Epithelial cell of proximal tubule (primary cell): ENCODE data around the gene ARMC5. TPM values are rescaled to one million over a fixed set of nuclear protein-coding genes. Genes with fewer than 3 reads are reported as not detected.

Source experiments
- DNase-seq: peaks from one replicate; pipeline ENCODE4 v3.0.0-alpha.2; 2011; ENCODE audit warnings: low read depth
- H3K4me3 ChIP-seq: 2 replicates; pipeline ENCODE4 v1.5.1; 2011; ENCODE audit warnings: low read depth, mild to moderate bottlenecking, low read length
- CTCF ChIP-seq: conservative IDR thresholded peaks from 2 replicates; pipeline ENCODE4 v1.5.1; 2012; ENCODE audit warnings: low read depth, mild to moderate bottlenecking, low read length
- total RNA-seq: library from RNA; depleted of rRNA; stranded (reverse); fragments of >200 nt; gene quantifications from 2 replicates; pipeline ENCODE4 v1.2.3, GENCODE V29; 2015

The ARMC5 gene
- total RNA-seq, 1 donor from 2014 or later = 10.3 TPM

GRCh38 chr16:31464781-31465260 lies 5.5 kb downstream of the ARMC5 start:
- no peak for DNase-seq
- no peak overlapping the region for H3K4me3 ChIP-seq
- TF ChIP-seq CTCF = no peak

GRCh38 chr16:31465788-31466370 lies 6.6 kb downstream of the ARMC5 start:
- TF ChIP-seq CTCF = no peak
- no peak for DNase-seq
- no peak overlapping the region for H3K4me3 ChIP-seq

- no peak overlapping the region for H3K4me3 ChIP-seq
- no peak for TF ChIP-seq CTCF
- no peak for DNase-seq
Measured at GRCh38 chr16:31466381-31466841, 7.1 kb downstream of the ARMC5 start.

GRCh38 chr16:31467151-31467773 lies 8.0 kb downstream of the ARMC5 start:
- TF ChIP-seq CTCF = no peak
- no peak overlapping the region for H3K4me3 ChIP-seq
- no peak for DNase-seq

GRCh38 chr16:31467858-31468257 lies 8.6 kb downstream of the ARMC5 start:
- H3K4me3 ChIP-seq = no peak overlapping the region
- no peak for DNase-seq
- no peak for TF ChIP-seq CTCF

GRCh38 chr16:31470615-31471014 lies 11.3 kb downstream of the ARMC5 start:
- no peak for DNase-seq
- no peak overlapping the region for H3K4me3 ChIP-seq
- no peak for TF ChIP-seq CTCF
